HG02852 (cell line): Measurements from ENCODE around the gene PPP1R1C.
A peak's percentile ranks its signal among the peaks of the same experiment; 100 is the strongest.

Experiments used
- ATAC-seq: cut with Tn5 transposase; IDR thresholded peaks from one replicate; pipeline ENCODE4 v1.9.1; 2021; ENCODE audit warnings: mild to moderate bottlenecking, moderate library complexity; ENCODE audit not compliant: unreplicated experiment

Gene PPP1R1C

GRCh38 chr2:181971032-181971431, 14.6 kb upstream of the PPP1R1C start:
- ATAC-seq, result no peak

- ATAC-seq, result no peak
These were observed 13.1 kb upstream of the PPP1R1C start for GRCh38 chr2:181972431-181973170.

- no peak for ATAC-seq
These were observed 12.4 kb upstream of the PPP1R1C start for GRCh38 chr2:181973171-181973783.

GRCh38 chr2:181977661-181978350, 7.8 kb upstream of the PPP1R1C start:
- peak; percentile 74 for ATAC-seq

GRCh38 chr2:181978351-181979150, 7.1 kb upstream of the PPP1R1C start:
- peak; percentile 32 for ATAC-seq

- no peak for ATAC-seq
These were observed 1.6 kb upstream of the PPP1R1C start for GRCh38 chr2:181984060-181984459.

- ATAC-seq, result no peak
These were observed 630 bp upstream of the PPP1R1C start for GRCh38 chr2:181984814-181985631.

GRCh38 chr2:181988154-181988924, 2.7 kb downstream of the PPP1R1C start:
- no peak for ATAC-seq

GRCh38 chr2:181989099-181989498, 3.4 kb downstream of the PPP1R1C start:
- no peak for ATAC-seq

GRCh38 chr2:181991171-181991885, 5.7 kb downstream of the PPP1R1C start:
- peak; percentile 94 for ATAC-seq

GRCh38 chr2:181992776-181993175, 7.1 kb downstream of the PPP1R1C start:
- peak; percentile 83 for ATAC-seq

GRCh38 chr2:181995289-181995688, 9.6 kb downstream of the PPP1R1C start:
- ATAC-seq, result no peak

GRCh38 chr2:181998041-181998835, 12.6 kb downstream of the PPP1R1C start:
- ATAC-seq, result no peak

- no peak for ATAC-seq
These were observed 13.4 kb downstream of the PPP1R1C start for GRCh38 chr2:181998891-181999654.

GRCh38 chr2:181999911-182000310, 14.3 kb downstream of the PPP1R1C start:
- ATAC-seq, result no peak

GRCh38 chr2:182004945-182005520, 19.4 kb downstream of the PPP1R1C start:
- no peak for ATAC-seq
